Thyroid gland (tissue), 4 donors: ENCODE data around the gene KLK3.

Experiments
- POLR2A ChIP-seq, 2 donors: fragments of 450-650 bp; IDR thresholded peaks; one replicate each; pipeline ENCODE4 v1.6.1; 2017; ENCODE audit warnings: antibody characterized with exemption in 2 of 2, mild to moderate bottlenecking in 2 of 2, moderate library complexity in 1 of 2
- TF ChIP-seq, protein P1 (sequence below), 6 experiments: fragments of 200-600 bp in 3 of 6; fragments of 450-650 bp in 3 of 6; sonication (generic) in 3 of 6; IDR thresholded peaks; one replicate each; pipeline ENCODE4 v1.5.1; 2016 to 2019; ENCODE audit warnings: antibody characterized with exemption in 6 of 6, mild to moderate bottlenecking in 2 of 6, inconsistent platforms in 1 of 6, moderate library complexity in 1 of 6

DNA sequence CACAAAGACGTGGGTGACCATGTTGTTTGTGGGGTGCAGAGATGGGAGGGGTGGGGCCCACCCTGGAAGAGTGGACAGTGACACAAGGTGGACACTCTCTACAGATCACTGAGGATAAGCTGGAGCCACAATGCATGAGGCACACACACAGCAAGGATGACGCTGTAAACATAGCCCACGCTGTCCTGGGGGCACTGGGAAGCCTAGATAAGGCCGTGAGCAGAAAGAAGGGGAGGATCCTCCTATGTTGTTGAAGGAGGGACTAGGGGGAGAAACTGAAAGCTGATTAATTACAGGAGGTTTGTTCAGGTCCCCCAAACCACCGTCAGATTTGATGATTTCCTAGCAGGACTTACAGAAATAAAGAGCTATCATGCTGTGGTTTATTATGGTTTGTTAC is 24.1 kb downstream of the KLK3 start:
- TF ChIP-seq, protein P1, sequence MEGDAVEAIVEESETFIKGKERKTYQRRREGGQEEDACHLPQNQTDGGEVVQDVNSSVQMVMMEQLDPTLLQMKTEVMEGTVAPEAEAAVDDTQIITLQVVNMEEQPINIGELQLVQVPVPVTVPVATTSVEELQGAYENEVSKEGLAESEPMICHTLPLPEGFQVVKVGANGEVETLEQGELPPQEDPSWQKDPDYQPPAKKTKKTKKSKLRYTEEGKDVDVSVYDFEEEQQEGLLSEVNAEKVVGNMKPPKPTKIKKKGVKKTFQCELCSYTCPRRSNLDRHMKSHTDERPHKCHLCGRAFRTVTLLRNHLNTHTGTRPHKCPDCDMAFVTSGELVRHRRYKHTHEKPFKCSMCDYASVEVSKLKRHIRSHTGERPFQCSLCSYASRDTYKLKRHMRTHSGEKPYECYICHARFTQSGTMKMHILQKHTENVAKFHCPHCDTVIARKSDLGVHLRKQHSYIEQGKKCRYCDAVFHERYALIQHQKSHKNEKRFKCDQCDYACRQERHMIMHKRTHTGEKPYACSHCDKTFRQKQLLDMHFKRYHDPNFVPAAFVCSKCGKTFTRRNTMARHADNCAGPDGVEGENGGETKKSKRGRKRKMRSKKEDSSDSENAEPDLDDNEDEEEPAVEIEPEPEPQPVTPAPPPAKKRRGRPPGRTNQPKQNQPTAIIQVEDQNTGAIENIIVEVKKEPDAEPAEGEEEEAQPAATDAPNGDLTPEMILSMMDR (IDR thresholded peaks at IDR 0.05), result no peak
- no peak for TF ChIP-seq POLR2A (IDR thresholded peaks at IDR 0.05)
